ENCODE results near the gene MLLT3.
A peak's percentile ranks its signal among the peaks of the same experiment; 100 is the strongest.

Gene MLLT3

DNA sequence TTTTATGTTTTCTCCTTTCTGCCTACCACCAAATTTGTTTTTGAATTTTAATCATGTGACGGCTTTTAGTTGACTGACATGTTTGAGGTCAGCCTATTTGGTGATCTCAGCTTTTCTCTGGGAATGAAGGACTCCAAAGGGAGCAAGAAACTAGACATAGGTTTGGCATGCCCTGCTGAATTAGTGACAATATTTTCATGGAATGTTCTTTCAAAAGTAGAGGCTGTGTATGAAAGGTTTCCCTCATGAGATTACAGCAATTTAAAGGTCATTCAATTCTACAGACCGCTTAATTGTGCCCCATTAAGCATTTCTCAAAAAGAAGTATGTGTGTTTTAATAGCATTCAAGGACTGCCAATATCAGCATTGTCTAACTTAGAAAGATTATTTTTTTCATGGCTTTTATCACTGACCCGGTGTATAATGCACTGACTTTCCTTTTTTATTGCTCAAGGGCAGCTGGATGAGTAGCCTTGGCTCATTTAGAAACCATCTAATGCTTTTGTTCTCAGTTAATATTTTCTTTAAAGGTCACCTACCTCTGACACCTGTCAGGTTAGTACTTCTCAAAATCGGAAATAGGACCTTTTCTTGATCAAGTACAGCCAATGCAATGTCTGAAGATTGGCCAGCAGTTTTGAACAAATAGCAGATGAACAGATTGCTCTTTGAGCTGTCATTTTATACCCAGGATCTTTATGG is 8.1 kb upstream of the MLLT3 start:
- no peak for DNase-seq (ENCODE audit: low read depth in 2 of 2, low spot score in 1 of 2)

GRCh38 chr9:20625003-20625349 is 2.7 kb upstream of the MLLT3 start:
- no peak for DNase-seq (ENCODE audit: low read depth in 2 of 2, low spot score in 1 of 2)

DNA sequence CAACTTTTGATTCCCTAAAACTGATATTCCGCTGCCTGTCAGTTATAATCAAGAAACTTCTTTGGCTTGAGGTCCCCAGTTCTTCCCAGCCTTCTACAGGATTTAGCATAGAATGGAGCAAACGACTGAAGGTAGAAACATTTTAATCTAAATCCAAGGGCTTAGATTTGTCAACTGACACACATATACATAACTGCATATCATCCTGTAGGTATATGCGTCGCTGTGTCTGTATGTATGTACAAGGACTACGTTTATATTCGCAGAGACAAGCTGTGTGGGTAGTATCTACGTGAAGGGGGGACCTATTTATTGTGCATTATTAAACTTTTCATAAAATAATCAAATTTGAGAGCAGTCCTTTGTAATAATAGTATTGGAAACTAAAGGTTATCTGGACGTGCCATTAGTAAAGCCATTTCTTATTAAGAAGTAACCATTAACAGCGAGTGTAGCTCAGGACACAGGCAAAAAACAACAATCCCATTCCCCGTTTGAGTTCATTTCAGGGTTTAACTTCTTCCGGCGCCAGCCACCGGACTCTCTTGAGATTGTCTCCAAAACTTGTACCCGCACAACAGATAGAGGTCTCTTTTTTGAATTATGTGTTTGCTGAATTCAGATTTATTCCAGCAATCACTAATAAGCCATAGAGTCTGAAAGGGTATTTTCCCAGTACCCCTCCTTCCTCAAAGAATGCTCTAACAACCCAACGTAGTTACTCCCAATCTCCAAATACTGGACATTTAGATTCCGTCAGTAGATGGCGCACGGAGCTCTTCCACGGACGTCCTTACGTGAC is 2.1 kb upstream of the MLLT3 start:
- DNase-seq (ENCODE audit: low read depth in 2 of 2, low spot score in 1 of 2) = peak in 1 of 2 donors; percentile 7

- DNase-seq (ENCODE audit: low read depth in 2 of 2, low spot score in 1 of 2) = no peak
These were observed 1.4 kb upstream of the MLLT3 start for GRCh38 chr9:20623748-20624124.

- DNase-seq (ENCODE audit: low read depth in 2 of 2, low spot score in 1 of 2) = peak in 1 of 2 donors; percentile 46
These were observed 885 bp upstream of the MLLT3 start for GRCh38 chr9:20623021-20623747.

DNA sequence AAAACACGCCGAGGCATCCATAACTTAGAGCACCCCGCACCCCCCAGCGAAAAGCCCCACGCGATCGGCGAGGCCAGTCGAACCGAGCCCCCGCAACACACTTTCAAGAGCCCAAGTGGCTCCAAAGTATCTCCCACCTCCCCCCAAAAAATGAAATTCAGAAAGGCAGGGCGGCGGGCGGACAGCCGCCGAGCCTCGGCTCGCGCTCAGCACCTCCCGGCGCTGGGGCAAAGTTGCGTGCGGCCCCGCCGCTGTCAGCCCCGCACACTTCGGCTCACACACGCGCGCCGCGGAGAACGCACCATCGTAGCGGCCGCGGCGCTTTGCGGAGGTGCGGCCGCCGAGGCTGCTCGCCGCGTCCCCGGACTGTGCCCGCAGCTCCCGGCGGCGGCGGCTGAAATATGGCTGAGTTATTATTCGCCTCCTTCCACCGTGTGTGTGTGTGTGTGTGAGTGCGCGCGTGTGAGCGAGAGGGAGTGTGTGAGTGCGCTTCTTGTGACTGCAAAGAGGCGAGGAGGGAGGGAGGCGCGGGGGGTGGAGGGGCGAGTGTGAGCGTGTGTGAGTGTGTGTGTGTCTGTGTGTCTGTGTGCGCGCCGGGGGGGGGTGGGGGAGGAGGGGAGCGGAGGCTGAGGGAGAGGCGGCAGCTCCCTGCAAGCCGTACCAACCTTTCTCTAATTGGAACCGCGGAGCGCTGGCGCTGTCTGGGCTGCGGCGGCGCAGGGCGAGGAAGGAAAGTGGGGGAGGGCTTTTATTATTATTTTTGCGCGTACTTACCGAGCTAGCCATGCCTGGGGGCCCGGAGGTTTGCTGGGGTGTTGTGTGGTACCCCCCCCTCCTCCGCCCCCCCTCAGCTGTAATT is 599 bp downstream of the MLLT3 start:
- peak in 1 of 2 donors; percentile 67 for DNase-seq (ENCODE audit: low read depth in 2 of 2, low spot score in 1 of 2)

- peak in 1 of 2 donors; percentile 40 for DNase-seq (ENCODE audit: low read depth in 2 of 2, low spot score in 1 of 2)
These were observed 1.4 kb downstream of the MLLT3 start for GRCh38 chr9:20620650-20621470.

GRCh38 chr9:20619487-20620200 is 2.7 kb downstream of the MLLT3 start:
- no peak for DNase-seq (ENCODE audit: low read depth in 2 of 2, low spot score in 1 of 2)

DNA sequence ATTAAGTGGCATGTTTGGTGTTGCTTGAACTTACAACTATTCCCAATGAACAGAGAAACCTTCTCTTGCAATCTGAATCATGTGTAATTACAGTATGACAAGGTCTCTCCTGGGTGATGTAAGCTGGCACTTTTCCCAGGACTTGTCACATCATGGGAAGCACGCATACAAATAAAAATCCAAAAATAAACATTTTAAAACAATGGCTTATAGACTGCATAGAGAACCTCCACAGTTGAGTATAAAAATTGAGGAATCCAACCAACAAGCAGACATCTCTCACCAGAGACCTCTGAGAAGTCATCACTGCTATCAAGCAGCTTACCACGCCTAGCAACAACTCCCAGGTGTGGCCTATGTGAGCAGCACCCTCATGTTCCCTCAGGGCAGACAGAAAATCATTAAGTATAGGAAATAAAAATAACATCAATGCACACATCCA is 3.9 kb downstream of the MLLT3 start:
- no peak for DNase-seq (ENCODE audit: low read depth in 2 of 2, low spot score in 1 of 2)

- DNase-seq (ENCODE audit: low read depth in 2 of 2, low spot score in 1 of 2) = no peak
These were observed 5.5 kb downstream of the MLLT3 start for GRCh38 chr9:20616808-20617207.

DNA sequence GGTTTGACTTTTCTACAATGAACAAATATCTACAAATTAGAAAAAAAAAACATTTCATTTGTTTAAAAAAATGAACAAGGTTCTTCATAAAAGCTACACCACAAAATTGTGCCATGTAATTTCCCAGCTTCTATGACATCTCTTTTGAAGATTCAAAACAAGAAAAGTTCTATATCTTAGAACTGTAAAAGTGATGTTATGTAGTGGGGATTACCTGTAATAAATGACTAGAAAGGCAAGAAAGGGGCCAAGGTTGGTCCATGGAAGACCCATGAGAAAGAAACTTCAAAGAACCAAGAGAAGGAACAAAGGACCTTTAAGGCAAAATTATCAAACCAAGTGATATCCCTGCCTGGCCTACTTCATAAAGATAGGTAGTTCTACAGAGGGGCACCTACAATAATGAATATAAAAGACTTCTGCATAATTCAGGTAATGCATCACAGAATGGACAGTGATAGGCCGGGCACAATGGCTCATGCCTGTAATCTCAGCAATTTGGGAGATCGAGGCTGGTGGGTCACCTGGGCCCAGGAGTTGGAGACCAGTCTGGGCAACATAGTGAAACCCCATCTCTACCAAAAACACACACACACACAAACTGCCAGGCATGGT is 7.6 kb downstream of the MLLT3 start:
- DNase-seq (ENCODE audit: low read depth in 2 of 2, low spot score in 1 of 2) = no peak

GRCh38 chr9:20611691-20612287 is 10.5 kb downstream of the MLLT3 start:
- no peak for DNase-seq (ENCODE audit: low read depth in 2 of 2, low spot score in 1 of 2)

DNA sequence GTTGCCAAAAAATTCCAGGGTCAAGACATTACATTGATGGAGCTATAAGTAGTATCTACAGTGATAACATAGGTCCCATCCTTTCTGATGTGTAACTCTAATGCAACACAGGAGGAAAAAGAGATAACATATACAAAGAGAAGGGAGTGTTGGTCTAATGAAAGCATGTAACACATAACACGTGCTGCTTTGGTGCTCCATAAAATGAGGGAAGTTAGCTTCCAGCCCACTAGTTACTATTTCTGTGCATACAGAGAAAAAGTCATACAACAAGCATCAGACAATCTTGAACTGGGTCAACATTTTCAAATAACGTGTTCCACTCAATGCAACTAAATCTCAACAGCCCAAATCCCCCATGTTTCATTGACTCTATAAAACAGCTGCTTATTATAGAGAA is 11.7 kb downstream of the MLLT3 start:
- no peak for DNase-seq (ENCODE audit: low read depth in 2 of 2, low spot score in 1 of 2)

GRCh38 chr9:20608582-20608981 is 13.7 kb downstream of the MLLT3 start:
- DNase-seq (ENCODE audit: low read depth in 2 of 2, low spot score in 1 of 2) = no peak

- no peak for DNase-seq (ENCODE audit: low read depth in 2 of 2, low spot score in 1 of 2)
These were observed 15.6 kb downstream of the MLLT3 start for GRCh38 chr9:20606652-20607051.

DNA sequence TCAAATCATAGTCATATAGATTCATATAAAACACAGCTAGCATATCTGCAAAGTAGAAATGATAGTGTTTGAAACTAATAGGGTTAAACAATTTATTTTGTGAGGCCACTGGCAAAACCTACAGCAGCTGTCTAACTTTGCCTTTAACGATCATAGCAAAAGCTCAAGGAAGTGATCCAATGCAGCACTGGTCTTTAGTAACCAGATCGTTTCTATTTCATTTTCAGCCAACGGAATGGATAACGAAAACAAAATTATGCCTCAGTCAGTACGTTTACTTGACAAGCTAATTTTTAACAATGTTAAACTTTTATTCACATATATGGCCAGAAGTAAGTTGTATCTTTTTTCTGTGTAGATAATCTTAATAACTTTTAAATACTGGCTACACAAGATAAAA is 17.7 kb downstream of the MLLT3 start:
- no peak for DNase-seq (ENCODE audit: low read depth in 2 of 2, low spot score in 1 of 2)

GRCh38 chr9:20603524-20604268 is 18.6 kb downstream of the MLLT3 start:
- DNase-seq (ENCODE audit: low read depth in 2 of 2, low spot score in 1 of 2) = no peak

DNA sequence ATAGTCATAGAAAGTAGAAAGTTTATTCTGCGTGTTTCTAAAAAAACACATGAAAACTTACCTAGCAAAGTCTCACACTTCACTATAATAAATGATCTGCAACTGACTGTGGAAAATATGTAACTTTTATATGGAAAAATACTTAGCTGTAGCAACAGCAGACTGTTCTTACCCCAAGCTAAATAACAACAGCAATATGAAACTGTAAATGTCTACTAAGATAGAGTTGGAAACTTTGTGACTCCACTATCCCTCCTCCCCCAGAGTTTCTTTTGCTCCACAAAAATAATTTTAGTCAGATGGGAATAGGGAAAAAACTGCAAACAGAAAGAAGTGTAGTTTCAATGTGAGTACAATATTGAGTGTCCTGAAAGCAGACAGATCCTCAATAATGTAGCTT is 21.0 kb downstream of the MLLT3 start:
- DNase-seq (ENCODE audit: low read depth in 2 of 2, low spot score in 1 of 2) = no peak

Data from stimulated activated CD8-positive, alpha-beta memory T cell treated with anti-CD3 and anti-CD28 coated beads, Interleukin-4, amount 100 ng/mL, for 4 hours (primary cell).